GM19395 (cell line): ENCODE measurements around the gene RIMBP3C.
A peak's percentile ranks its signal among the peaks of the same experiment; 100 is the strongest.
"Not testable (repeated sequence)": the region's sequence is repeated elsewhere in the genome, so short reads cannot be mapped to it uniquely, and the experiment has no call there.

Experiments used
- ATAC-seq: cut with Tn5 transposase; IDR thresholded peaks from one replicate; pipeline ENCODE4 v1.9.1; 2021; ENCODE audit warnings: mild to moderate bottlenecking, moderate library complexity; ENCODE audit not compliant: unreplicated experiment

Gene RIMBP3C

DNA sequence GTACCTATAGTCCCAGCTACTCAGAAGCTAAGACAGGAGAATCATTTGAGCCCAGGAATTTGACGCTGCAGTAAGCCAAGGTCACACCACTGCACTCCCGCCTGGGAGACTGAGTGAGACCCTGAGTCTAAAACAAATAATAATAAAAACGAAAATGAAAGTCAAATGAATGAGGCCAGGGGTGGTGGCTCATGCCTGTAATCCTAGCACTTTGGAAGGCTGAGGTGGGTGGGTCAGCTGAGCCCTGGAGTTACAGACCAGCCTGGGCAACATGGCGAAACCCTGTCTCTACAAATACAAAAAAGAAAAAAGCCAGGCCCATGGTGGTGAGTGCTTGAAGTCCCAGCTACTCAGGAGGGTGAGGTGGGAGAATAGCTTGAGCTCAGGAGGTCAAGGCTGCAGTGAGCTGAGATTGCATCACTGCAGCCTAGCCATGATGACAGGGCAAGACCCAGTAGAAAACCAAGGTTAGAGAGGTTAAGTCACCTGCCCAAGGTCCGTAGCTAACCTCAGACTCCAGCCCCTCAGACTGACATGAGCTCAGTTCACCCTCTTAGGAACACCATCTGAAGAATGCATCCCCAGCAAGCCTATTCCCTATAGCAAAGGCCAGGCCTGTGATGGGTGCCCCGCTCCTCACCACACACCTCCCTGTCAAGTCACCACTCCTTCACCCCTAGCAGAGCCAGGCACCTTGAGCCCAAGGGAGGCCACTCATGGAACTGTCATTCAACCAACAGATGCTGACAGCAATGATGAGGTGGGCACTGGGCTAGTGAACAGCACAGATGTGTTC, 24.4 kb downstream of the RIMBP3C start:
- not testable (repeated sequence) for ATAC-seq

DNA sequence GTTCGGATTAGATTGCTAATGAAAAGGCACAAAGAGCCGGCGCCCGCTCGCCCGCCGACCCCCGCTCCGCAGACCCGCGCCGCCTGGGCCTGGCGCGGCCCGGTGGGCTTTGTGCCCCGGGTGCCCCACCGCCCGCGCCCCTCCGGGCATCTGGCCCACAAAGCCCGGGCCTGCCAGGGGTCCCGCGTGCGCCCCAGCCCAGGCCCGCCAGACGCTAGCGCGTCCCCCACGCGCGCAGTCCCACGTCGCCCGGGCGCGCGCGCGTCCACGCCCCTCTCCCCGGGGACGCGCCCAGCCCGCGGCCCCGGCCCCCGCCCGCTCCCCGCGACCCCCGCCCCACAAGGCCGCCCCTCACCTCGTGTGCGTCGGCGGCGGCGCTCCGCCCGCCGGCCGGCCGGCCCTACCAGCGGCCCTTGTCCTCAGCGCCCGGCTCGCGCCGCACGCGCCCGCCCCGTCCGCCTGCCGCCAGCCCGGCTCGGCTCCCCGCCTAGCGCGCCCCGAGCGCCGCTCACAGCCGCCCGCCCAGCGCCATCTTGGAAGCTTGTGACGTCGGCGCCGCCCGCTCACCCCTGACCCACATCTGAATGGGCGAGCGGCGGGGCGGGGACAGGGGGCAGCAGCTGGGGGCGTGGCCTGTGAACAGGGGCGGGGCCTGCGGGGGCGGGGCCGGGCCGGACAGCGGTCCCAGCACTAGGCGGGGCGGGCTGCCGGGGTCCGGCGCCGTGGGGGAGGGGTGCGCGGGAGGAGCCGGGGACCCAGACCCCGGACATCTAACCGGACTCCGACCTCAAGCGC, 34.1 kb downstream of the RIMBP3C start:
- ATAC-seq = peak; percentile 72

DNA sequence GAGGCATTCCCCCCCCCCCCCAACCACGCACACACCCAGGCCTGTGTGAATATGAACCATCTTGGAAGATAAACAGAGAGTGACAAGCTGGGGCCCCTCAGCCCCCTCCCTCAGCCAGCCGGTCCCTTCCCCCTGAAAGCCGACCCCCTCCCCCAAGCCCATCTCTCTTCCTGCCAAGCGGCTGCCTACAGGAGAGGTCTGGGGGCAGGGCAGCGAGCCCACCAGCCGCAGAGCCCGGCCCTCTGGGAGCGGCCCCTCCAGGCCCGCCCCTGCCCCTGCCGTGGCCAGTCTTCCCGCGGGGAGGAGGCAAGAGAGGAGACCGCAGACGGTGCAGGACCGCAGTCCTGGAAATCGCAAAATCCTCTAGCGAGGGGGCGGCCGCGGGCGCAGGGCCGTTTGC, 34.7 kb downstream of the RIMBP3C start:
- not testable (repeated sequence) for ATAC-seq

DNA sequence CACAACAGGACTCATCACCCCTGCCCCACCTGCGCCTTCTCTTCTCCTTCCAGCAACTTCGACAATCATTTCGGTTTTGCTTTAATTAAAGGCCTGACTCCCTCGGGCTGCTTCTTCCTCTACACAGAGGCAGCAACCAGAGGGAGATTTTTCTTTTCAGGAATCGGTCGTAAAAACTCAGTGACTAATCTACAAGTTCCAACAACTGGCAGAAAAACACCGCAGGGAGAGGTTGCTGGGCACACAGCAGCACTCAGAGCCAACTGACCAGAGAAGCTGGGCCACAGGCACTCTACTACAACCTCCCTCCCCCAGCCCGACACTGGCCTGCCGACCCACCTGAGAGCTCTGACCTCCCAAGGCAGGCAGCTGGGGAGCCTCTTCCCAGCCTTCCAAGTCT, 36.0 kb downstream of the RIMBP3C start:
- not testable (repeated sequence) for ATAC-seq

DNA sequence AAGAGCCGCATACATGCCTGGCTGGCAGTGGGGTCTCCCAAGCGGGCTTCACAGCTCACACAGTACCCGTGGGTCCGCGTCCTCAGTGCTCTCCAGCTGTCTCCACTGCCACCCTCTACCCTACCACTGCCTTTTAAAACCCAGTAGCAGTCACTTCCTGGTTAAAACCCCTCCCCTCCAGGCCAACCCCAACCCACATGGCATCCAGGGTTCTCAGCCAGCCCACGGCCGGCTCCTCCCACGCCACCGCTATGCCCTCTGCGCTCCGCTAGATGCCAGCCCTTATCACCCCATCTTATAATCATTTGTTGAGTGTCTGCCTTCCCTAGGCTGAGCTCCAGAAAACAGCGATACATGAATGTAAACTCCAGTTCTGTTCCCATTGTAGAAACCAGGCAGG, 37.1 kb downstream of the RIMBP3C start:
- not testable (repeated sequence) for ATAC-seq

DNA sequence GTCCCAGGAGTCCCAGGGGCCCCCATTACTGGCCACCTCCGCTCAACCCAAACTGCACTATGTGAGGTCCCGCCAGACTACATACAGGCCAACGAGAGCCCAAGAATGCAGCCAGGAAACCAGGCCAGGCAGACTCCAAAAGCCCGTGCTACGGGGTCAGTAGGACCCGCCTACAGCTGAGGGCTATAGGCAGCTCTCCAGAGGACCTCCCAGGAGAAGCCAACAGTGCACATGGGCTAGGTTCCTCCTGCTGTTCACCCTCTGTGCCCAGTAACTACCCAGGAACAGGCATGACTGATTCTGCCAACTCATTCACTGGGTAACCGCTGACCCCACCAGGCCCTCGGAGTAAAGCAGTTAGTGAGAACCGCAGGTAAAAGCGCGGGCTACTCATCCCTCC, 39.2 kb downstream of the RIMBP3C start:
- ATAC-seq = not testable (repeated sequence)

DNA sequence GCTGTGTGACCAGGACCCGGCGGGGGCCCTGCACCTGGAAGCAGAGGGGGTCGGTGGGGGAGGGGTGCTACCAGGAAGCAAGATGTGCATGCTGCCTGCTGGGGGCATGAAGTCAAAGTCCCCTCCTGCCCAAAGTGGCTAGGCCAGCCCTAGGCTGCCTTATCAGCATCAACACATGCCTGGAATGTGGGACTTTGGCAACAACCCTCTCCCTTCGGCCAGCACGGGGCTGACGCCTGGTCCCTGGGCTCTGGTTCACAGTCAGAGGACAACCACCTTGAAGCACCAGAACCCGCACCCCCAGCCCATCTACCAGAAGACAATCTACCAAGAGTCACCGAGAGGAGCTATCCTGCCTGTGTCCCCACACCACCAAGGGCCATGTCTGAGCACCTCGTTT, 40.9 kb downstream of the RIMBP3C start:
- not testable (repeated sequence) for ATAC-seq

DNA sequence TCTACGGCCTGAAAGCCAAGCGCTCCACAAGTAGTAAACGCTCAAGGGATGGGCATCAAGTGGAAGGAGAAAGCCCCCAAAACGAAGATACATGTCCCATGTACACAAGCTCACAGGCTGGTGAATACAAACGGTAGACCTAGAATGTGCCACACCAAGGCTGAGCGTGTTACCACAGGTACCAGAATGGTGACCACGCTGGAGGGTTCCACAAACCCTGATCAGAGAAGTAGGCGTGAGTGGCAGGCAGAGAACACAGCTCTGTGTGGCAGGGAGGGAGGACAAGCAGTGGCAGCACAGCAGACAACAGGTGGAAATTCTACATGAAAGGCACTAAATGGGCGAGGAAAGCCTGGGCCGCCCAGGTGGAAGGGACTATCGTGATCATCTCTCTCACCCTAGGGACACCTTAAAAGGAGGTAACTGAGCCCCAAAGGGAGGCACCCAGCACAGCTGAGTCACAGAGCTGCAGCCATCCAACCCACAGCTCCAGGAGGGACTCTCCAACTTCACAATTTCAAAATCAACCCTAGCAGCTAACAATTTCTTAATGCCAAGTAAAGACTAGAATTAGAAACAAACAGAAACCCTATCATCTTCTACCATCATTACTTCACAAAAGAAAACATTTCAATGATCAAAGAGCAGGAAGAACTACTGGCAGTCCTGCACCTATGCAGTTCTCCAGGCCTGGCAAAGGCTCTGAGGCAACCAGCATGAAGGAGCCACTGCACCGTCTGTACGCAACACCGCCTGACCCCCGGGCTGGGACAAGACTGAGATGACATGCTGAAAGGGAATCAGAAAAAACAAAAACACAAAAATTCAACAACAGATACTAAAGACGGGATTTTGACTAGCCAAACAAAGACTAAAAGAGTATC, 51.4 kb downstream of the RIMBP3C start:
- not testable (repeated sequence) for ATAC-seq

DNA sequence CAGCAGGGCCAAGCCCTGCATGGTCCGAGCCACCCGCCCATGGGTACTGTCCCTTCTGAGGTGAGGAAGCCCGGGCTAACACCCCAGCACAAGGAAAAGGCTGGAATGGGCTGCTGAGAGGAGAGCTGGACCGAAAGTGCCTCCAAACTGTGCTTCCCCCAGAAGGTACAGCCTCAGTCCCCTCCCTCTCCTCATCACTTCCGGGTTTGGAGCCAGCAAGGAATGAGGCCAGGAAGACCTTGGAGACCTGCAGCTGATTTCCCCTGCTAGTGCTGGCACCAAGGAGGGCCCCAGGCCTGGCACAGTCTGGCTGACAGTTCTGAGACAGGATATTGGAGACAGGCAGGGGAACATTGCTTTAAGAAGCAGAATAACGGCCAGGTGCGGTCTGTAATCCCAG, 52.8 kb downstream of the RIMBP3C start:
- ATAC-seq = not testable (repeated sequence)

DNA sequence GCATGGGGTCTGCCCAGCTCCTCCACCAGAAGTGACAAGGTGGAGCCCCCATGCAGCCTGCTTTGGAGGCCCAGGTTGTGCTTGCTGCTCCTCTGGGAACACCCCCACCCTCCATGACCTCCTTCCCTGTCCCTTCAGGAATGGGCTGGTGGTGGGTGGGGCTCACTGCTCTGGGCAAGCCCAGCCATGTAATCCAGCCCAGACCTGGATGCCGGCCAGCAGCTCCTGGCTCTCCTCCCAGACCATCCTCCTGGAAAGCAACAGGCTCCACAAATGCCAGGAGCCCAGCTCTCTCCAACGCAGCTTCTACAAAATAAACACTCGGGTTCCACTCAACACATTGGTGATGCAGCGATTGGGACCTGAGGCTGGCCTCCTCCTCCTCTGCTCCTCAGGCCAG, 53.3 kb downstream of the RIMBP3C start:
- not testable (repeated sequence) for ATAC-seq
